ENCODE results near the gene LRRC72. TPM values are rescaled to one million over a fixed set of nuclear protein-coding genes. Genes with fewer than 3 reads are reported as not detected.

LRRC72 gene
- not detected in 2 replicates for total RNA-seq

GRCh38 chr7:16526742-16527540 lies at the start of gene LRRC72:
Gene LRRC72, plus strand, starts transcription at chr7:16526825. Its CDS starts 128 bp downstream, at chr7:16526953.

Other genes with a start within 250 kb of the LRRC72 start
- 1.7 and 2.7 TPM in 2 replicates for gene CRPPA, start 105.3 kb upstream of the LRRC72 start, total RNA-seq
- gene SOSTDC1, start 61.1 kb upstream of the LRRC72 start, total RNA-seq, result under 0.01 and 0.05 TPM in 2 replicates
- gene ANKMY2, start 118.9 kb downstream of the LRRC72 start, total RNA-seq, result 24.1 and 40.6 TPM in 2 replicates
- gene BZW2, start 119.4 kb downstream of the LRRC72 start, total RNA-seq, result 70.7 and 128 TPM in 2 replicates
- 64.1 and 71.3 TPM in 2 replicates for gene TSPAN13, start 226.9 kb downstream of the LRRC72 start, total RNA-seq